Mammary epithelial cell (primary cell): ENCODE results near the gene ALDH3B2.
"Not testable (repeated sequence)": the region's sequence is repeated elsewhere in the genome, so short reads cannot be mapped to it uniquely, and the experiment has no call there.

Source experiments
- CTCF ChIP-seq, 2 donors: IDR thresholded peaks in 1 of 2; conservative IDR thresholded peaks in 1 of 2; 2 replicates each; pipeline ENCODE4 v1.5.1; 2011 to 2012; ENCODE audit warnings: inconsistent platforms in 2 of 2, low read length in 2 of 2, mild to moderate bottlenecking in 2 of 2, control low read depth in 1 of 2, low read depth in 1 of 2; ENCODE audit not compliant: insufficient read depth in 1 of 2; ENCODE audit errors: extremely low read depth in 1 of 2
- EZH2 ChIP-seq: IDR thresholded peaks from 2 replicates; pipeline ENCODE4 v1.6.1; 2012; ENCODE audit warnings: low read length, inconsistent platforms, borderline replicate concordance

GRCh38 chr11:67618901-67619659 is 55.3 kb downstream of the ALDH3B2 start:
- not testable (repeated sequence) for TF ChIP-seq CTCF (conservative IDR thresholded peaks at IDR 0.05 in 1 of 2, IDR thresholded peaks at IDR 0.05 in 1 of 2; ENCODE audit: extremely low read depth in 1 of 2, insufficient read depth in 1 of 2, low read depth in 1 of 2, low read length in 2 of 2); EZH2
